ENCODE measurements around the gene ADAMTS8.

ADAMTS8 gene

DNA sequence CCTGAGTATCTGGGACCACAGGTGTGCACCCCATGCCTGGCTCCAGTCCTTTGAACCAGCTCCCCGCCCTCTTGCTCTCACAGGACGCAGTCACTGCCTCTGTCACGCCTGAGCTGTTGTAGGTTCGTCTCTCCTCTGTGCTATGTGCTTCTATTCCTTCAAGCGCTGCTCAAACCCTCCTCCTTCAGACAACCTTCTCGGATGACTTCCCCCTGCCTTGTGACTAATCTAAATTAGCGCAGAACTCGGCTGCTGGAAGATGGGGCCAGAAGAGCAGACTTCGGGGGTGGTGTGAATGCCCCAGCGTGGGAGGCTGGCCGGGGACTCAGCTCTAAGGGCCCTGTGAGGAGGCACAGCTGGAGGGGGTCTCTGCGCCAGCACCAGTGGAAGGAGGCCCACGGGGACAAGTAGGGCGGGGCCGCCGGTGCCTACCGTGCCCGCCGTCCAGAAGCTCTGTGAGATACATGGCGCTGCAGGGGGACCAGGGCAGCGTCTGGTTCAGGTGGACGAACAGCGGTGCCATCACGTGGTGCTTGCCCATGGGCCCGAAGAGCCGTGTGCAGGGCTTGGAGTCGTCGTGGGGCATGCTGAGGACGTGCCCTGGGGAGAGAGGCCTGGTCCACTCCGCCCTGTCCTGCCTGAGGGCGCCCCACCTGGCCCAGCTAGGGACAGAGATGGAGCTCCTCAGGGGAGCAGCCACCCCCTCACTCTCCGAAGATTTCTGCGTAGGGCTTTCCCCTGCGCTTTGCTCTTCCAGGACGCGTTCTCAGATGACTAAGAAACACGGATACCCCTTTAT lies 12.5 kb downstream of the ADAMTS8 start:
- no peak for DNase-seq

DNA sequence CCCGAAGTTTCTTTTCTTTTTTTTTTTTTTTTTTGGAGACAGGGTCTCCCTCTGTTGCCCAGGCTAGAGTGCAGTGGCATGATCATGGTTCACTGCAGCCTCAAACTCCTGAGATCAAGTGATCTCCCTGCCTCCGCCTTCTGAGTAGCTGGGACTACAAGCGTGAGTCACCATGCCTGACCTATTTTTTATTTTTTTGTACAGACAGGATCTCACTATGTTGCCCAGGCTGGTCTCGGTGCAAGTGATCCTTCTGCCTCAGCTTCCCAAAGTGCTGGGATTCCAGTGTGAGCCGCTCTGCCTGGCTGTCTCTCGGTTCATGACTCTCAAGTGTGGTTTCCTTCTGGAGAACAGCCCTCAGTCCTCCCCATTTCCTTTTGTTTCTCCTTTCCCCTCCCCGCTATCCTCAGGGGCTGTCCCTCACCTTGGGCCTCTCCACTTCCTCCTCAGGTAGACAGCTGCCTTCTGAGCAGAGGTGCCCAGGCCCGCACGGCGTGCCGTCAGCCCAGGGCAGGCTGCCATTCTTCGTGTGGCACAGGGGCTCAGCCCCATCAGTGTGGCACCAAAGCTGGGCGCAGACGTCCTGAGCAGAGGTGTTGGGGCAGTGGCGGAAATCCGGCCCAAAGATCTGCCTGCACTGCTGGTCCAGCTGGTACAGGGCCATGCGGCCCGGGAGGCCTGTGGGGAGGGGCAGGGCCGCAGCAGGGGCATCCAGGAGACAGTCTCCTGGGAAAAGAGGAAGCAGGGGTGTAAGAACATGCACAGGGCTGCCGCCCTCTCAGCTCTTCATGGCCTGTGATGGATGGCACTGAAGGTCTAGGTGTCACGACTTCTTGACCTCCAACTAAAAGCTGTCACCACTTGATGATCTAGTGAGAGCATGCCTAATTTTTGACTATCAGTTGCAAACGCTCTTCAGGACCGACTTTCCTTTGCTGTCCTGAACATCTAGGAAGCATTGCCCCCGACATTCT lies 14.0 kb downstream of the ADAMTS8 start:
- DNase-seq = no peak

GRCh38 chr11:130413405-130414106 lies 14.9 kb downstream of the ADAMTS8 start:
- DNase-seq = no peak

GRCh38 chr11:130411223-130411622 lies 17.2 kb downstream of the ADAMTS8 start:
- no peak for DNase-seq

DNA sequence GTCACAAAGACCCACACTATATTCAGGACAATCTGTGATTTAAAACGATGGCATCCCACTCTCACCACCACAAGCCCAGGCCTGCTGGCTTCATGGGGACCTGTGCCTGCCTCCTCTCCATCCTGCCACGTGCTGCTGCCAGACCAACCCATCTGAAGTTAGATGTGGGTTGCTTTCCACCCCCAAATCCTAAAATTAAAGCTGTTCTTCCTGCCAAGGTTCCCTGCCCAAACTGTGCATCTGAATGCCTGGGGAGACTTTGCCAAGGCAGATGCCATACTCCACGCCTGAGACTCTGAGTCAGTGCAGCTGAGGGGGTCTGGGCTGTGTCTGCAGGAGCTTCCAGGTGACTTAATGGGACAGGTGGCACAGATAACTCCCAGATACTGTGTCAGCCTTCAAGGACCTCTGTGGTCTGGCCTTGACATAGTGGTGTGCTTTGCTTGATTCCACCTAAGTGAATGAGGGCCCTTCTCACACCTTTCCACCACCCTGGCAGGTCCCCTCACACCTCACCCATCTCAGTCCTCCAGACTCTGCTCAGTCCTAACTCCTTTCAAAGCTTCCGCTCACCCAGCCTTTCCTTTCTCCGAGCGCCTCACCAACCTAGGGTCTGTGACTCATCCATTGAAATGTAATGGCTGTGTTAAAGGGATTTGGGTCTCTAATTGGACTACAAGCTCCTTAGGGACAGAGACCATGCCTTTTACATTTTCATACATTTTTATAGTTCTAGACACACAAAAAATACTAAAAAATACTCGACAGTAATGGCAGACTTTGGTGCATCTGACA lies 18.6 kb downstream of the ADAMTS8 start:
- DNase-seq = no peak

DNA sequence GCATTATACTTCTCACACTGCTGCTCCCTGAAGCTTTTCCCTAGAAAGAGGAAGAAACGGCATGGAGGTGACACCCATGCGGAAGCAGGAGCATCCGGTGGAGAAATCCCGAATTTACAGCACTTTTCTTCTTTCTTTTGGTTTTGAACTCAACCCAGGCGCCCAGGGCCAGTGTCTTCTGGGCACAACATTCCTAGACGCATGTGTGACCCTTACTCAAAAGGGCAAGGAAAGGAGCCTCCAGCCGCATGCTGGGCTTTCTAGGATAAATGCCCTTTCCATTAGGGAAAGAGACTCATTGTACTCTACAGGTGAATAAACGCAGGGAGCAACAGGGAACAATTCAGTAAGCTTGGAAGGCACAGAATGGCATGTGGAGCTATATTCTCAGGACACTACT lies 19.5 kb downstream of the ADAMTS8 start:
- no peak for DNase-seq

DNA sequence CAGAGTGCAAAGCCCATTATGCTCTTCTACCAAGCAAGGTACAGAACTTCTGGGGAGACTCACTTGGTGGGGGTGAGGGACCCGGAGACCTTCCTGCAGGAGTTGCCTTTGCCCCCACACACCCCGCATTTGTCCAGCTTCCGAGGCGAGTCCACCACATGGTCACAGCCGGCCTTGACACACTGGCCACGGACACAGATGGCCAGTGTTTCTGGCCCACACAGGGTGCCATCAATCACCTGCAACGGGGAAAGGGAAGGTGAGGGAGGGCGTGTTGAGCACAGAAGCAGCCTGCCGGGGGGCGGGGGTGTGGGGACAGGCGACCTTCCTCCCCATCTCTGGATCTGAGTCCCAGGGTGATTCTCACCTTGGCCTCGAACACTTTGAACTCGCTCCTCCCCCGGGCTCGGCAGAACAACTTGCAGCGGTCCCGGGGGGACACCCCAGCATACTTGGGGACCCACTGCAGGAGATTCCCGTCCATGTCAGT lies 20.0 kb downstream of the ADAMTS8 start:
- DNase-seq = no peak

GRCh38 chr11:130407978-130408377 lies 20.4 kb downstream of the ADAMTS8 start:
- DNase-seq = no peak

DNA sequence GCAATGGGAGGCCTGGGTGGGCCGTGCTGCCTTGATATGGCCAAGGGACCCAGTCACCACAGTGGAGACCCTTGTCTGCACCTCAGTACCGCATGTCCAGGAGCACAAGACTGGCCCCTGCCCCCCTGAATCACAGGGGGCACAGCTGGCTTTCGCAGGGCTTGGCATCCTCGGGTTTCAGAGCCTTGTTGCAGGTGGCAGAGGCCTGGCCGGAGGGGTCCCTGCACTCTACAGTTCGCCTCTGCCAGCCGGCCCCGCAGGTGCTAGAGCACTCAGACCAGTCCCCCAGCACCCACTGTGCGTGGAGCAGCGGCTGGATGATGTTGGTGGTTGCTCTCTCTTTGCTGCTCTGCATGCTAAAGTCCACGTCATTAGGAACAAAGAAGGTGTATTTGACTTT lies 23.0 kb downstream of the ADAMTS8 start:
- no peak for DNase-seq

DNA sequence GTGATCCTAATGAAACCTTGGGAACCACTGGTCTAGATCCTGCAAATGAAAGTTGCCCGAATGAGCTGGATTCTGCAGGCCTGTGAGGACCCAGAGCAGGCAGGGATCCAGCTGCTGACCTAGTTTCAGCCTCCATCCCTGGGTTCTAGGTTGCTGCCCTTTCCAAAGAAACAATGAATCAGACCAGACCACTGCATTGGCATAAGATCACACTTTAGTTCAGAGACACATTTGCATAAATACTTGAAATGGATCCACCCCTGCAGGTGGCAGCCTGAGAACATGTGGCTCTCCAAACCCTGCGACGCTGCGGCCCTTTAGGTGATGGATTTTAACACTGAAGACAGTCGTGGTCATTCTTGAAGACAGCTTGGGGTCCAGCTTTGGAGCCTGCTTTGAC lies 23.7 kb downstream of the ADAMTS8 start:
- DNase-seq = no peak

DNA sequence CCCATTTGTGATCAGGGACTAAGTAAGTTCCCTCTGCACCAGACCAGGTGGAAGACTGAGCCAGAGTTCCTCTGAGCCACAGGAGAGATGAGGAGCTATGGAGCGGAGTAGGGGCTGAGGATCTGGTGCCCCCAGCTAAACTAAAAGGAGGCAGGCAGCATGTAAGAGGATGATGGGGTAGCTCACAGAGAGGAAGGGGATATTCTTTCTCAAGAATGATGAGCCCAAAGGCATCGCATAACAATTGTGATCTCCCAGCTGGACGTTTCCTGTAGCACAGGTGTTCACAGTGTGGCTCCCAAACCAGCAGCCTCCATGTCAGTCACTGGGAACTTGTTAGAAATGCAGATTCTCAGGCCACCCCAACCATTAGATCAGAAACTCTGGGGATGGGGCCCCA lies 24.4 kb downstream of the ADAMTS8 start:
- no peak for DNase-seq

GRCh38 chr11:130403271-130403804 lies 25.1 kb downstream of the ADAMTS8 start:
- DNase-seq = no peak

- no peak for DNase-seq
These were observed 25.8 kb downstream of the ADAMTS8 start for GRCh38 chr11:130402570-130402969.

DNA sequence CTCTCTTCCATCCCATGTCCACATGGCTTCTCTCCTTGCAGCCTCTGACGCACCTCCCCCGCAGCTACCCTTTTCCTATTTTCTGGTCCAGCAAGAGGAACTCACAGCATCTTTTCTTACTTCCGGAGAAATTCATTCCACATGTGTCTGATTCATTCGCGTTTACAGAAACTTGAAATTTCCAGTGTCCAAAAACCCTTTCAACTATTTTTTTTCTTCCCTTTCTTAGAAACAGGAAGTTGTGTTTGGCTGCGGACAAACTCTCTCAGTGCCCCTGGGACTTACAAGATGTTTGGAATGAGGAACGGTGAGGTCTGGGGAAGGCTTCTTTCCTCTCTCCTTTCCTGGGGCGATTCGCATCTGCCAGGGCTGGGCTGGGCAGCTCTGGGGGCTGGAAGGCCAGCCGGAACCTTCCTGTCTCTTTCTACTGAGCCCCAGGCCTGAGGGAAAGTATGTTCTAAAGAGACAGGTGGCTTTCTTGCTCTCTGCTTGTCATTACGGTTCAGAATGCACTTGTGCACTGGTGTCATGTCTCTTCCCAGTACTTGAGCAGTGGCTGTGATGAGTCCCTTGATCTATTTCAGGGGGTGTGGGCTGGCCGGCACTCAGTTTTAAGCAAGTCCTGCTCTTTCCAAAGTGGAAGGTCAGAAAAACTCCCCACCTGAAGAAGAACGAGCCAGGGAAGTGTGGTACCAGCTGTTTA lies 27.5 kb downstream of the ADAMTS8 start:
- DNase-seq = no peak

DNA sequence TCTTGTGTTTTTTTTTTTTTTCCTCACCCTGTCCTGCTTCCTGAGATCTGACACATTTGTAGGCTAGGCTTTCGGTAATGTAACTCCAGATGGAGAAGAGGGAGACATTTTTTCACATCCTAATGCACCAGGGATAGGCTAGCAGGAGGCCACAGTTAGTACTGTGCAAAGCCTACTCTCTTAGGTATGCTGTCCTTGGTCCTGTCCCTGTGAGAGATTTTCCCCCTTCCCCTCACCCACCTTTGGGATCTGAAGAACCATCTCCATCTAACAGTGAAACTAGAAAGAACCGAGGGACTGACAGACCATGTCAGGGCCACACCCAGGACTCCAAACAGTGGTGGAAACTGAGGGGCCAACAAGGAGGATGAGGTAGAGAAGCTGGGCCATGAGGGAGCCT lies 29.2 kb downstream of the ADAMTS8 start:
- DNase-seq = no peak

DNA sequence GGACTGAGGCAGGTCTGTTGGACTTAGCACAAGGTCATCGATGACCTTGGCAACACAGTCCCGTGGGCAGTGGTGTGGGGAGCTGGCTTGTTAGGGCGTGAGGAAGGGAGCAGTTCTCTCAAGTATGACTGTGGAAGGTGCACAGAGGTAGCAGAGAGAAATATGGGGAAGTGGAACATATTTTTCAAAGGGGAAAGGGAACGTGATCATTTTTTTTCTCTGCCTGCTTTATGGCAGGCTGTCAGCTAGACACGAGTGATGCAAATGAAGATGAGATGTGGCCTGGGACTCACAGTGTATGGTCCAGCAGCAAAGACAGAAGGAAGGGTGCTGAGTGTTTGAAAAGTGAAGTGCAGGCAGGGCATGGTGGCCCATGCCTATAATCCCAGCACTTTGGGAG lies 30.6 kb downstream of the ADAMTS8 start:
- DNase-seq = no peak

DNA sequence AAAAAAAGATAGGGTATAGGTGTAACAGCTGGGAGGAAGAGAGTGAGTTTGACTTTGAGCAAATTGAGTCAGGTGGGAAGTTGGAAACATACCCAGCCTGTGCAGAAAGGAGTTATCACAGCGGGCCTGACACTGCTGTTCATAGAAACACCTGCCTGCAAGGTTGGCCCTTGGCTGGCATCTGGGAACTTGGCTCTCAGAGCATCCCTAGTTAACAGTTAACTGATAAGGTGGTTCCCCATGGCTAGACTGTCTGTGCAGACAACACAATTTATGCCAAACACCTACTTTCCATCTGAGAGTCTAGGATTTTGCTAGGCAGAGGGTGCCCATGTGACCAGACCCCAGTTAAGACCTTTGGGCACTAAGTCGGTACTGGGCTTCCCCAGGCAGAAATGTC lies 31.4 kb downstream of the ADAMTS8 start:
- no peak for DNase-seq

DNA sequence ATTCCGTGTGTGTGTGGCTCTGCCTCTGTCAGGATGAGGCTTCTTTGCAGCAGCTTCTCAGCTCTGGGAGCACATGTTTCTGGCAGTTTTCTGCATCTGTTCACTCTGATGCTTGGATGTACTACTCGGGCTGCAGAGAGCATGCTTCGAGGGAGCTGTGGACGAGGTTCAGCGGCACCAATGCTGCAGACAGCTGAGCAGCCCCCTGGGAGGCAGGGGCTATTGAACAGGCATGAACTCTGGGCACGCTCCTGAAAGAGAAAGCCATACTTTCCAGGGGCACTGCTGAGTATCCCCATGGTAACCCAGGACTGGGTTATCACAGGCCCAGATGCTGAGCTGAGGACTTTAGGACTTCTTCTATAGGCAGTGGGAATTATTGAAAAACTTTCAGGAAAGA lies 33.8 kb downstream of the ADAMTS8 start:
- no peak for DNase-seq

- no peak for DNase-seq
These were observed 36.7 kb downstream of the ADAMTS8 start for GRCh38 chr11:130391711-130392110.

DNA sequence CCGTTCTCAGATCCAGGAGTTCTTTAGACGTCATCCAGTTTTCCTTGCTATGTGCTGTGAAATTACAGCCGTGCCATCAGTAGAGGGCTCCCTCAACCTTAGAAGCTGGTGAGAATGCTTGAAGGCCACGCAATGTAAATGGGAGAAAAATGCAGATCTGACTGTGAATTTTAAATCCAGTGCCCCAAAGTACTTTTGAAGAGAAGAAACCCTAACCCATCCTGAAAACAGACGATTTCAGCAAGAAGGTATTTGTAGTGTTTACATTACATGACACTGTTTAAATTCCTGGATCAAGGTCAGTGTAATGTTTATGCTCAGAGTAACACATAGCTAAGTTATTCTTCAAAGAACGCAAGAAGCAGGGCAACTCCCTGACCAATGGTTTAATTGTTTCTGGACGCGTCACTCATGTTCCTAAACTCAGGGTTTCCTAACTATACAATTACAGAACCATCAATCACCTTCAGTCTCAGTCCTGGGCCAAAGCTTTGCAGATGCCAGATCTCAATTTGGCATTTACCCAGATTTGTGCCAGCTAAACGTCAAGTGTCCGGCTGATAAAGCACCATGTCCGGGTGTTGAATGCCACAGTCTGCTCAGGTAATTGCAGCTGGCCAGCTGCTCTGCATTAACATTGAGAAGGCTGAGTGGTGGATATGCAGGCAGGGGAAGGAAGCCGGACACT lies 38.2 kb downstream of the ADAMTS8 start:
- no peak for DNase-seq

All from stimulated activated CD4-positive, alpha-beta T cell treated with anti-CD3 and anti-CD28 coated beads, Interleukin-2, amount 100 ng/mL, for 24 hours (primary cell).